OCI-LY1 (cell line): ENCODE results near the gene TIE1.

Experiments
- H2AFZ ChIP-seq: fragments of 200-600 bp; sonication (generic), shearing (Covaris generic); 2 replicates; pipeline ENCODE4 v1.6.0; 2014; ENCODE audit warnings: antibody characterized with exemption, mild to moderate bottlenecking, low read length
- H3F3A ChIP-seq: fragments of 200-600 bp; sonication (generic), shearing (Covaris generic); 2 replicates; pipeline ENCODE4 v1.6.0; 2014; ENCODE audit warnings: mild to moderate bottlenecking, antibody characterized with exemption, low read length, moderate library complexity; ENCODE audit not compliant: insufficient read depth
- H3K27ac ChIP-seq: fragments of 200-600 bp; sonication (generic); 2 replicates; pipeline ENCODE4 v1.5.1; 2014; ENCODE audit warnings: low read length, mixed run types, mild to moderate bottlenecking, low read depth; ENCODE audit not compliant: poor library complexity, severe bottlenecking
- H3K27me3 ChIP-seq: fragments of 200-600 bp; sonication (generic); 2 replicates; pipeline ENCODE4 v1.6.0; 2014; ENCODE audit warnings: antibody characterized with exemption, mild to moderate bottlenecking, low read length, moderate library complexity; ENCODE audit not compliant: insufficient read depth
- H3K36me3 ChIP-seq: fragments of 200-600 bp; sonication (generic); 2 replicates; pipeline ENCODE4 v1.6.1; 2014; ENCODE audit warnings: mild to moderate bottlenecking, antibody characterized with exemption, low read length, moderate library complexity, mixed read lengths; ENCODE audit not compliant: insufficient read depth
- H3K4me1 ChIP-seq: fragments of 200-600 bp; sonication (generic); 2 replicates; pipeline ENCODE4 v1.5.1; 2014; ENCODE audit warnings: mild to moderate bottlenecking, low read length, moderate library complexity; ENCODE audit not compliant: insufficient read depth, severe bottlenecking
- H3K4me2 ChIP-seq: fragments of 200-600 bp; sonication (generic), shearing (Covaris generic); 2 replicates; pipeline ENCODE4 v1.6.1; 2014; ENCODE audit warnings: low read length
- H3K4me3 ChIP-seq: fragments of 200-600 bp; sonication (generic); 2 replicates; pipeline ENCODE4 v1.5.1; 2014; ENCODE audit warnings: low read length, low read depth, mild to moderate bottlenecking, mixed read lengths; ENCODE audit not compliant: poor library complexity, severe bottlenecking
- H3K79me2 ChIP-seq: fragments of 200-600 bp; shearing (Covaris generic); 2 replicates; pipeline ENCODE4 v1.6.1; 2016; ENCODE audit warnings: mixed run types, low read length, mixed read lengths; ENCODE audit not compliant: insufficient read depth
- H3K9ac ChIP-seq: fragments of 200-600 bp; sonication (generic), shearing (Covaris generic); 2 replicates; pipeline ENCODE4 v1.6.1; 2014; ENCODE audit warnings: mild to moderate bottlenecking, low read length, mixed read lengths
- H3K9me2 ChIP-seq: fragments of 200-600 bp; sonication (generic), shearing (Covaris generic); 2 replicates; pipeline ENCODE4 v1.6.1; 2014; ENCODE audit warnings: low read depth, mild to moderate bottlenecking, low read length, mixed read lengths
- H3K9me3 ChIP-seq: fragments of 200-600 bp; shearing (Covaris generic); 2 replicates; pipeline ENCODE4 v1.6.1; 2014; ENCODE audit warnings: low read length, mixed read lengths
- H4K20me1 ChIP-seq: fragments of 200-600 bp; sonication (generic), shearing (Covaris generic); 2 replicates; pipeline ENCODE4 v1.6.0; 2016; ENCODE audit warnings: mild to moderate bottlenecking, low read length; ENCODE audit not compliant: insufficient read depth
- CTCF ChIP-seq: fragments of 200-600 bp; sonication (generic), shearing (Covaris generic); IDR thresholded peaks from 2 replicates; pipeline ENCODE4 v1.5.1; 2017; ENCODE audit warnings: mild to moderate bottlenecking, antibody characterized with exemption, low read length, moderate library complexity, mixed read lengths
- EZH2 ChIP-seq: fragments of 200-600 bp; sonication (generic), shearing (Covaris generic); IDR thresholded peaks from 2 replicates; pipeline ENCODE4 v1.8.0; 2017; ENCODE audit warnings: borderline replicate concordance, mixed run types, mild to moderate bottlenecking, antibody characterized with exemption, low read length, moderate library complexity, mixed read lengths

Gene TIE1

GRCh38 chr1:43327549-43328292 is 26.9 kb downstream of the TIE1 start:
- Histone ChIP-seq H3K9me2 (no peaks in the 10 kb centered on the region), H3K27ac (no peak overlapping the region), H2AFZ (no peak overlapping the region), H3K4me3 (no peak overlapping the region), H3K27me3 (no peaks in the 10 kb centered on the region; the same call in 1 of the 2 replicates), H3F3A (no peaks in the 10 kb centered on the region), H4K20me1 (no peaks in the 10 kb centered on the region), H3K9ac (no peak overlapping the region), H3K9me3 (peaks cover 5% of the 10 kb centered on the region; the same call in 1 of the 2 replicates), H3K36me3 (no peaks in the 10 kb centered on the region), H3K4me2 (no peak overlapping the region), H3K79me2 (no peaks in the 10 kb centered on the region), H3K4me1 (no peaks in the 10 kb centered on the region)
- TF ChIP-seq CTCF = no peak
- no peak for TF ChIP-seq EZH2

- peaks cover 5% of the 10 kb centered on the region; the same call in 1 of the 2 replicates for H3K9me3 ChIP-seq
- TF ChIP-seq CTCF = no peak
- H3K4me1 ChIP-seq = no peaks in the 10 kb centered on the region
- H3K4me3 ChIP-seq = no peak overlapping the region
- no peaks in the 10 kb centered on the region for H3K9me2 ChIP-seq
- no peaks in the 10 kb centered on the region for H3F3A ChIP-seq
- no peaks in the 10 kb centered on the region for H4K20me1 ChIP-seq
- no peaks in the 10 kb centered on the region for H3K79me2 ChIP-seq
- H3K27ac ChIP-seq = no peak overlapping the region
- no peak overlapping the region for H2AFZ ChIP-seq
- no peaks in the 10 kb centered on the region for H3K36me3 ChIP-seq
- H3K9ac ChIP-seq = no peak overlapping the region
- H3K27me3 ChIP-seq = no peaks in the 10 kb centered on the region; the same call in 1 of the 2 replicates
- H3K4me2 ChIP-seq = no peak overlapping the region
Measured at GRCh38 chr1:43329995-43330751, 29.4 kb downstream of the TIE1 start.

GRCh38 chr1:43331688-43332087 is 30.9 kb downstream of the TIE1 start:
- Histone ChIP-seq H3K4me1 (no peaks in the 10 kb centered on the region), H4K20me1 (no peaks in the 10 kb centered on the region), H3K27me3 (no peaks in the 10 kb centered on the region; the same call in 1 of the 2 replicates), H3K79me2 (no peaks in the 10 kb centered on the region), H3K4me2 (no peak overlapping the region), H3K4me3 (no peak overlapping the region), H3K9me2 (no peaks in the 10 kb centered on the region), H3K36me3 (no peaks in the 10 kb centered on the region), H3K27ac (no peak overlapping the region), H2AFZ (no peak overlapping the region), H3K9me3 (peaks cover 5% of the 10 kb centered on the region; the same call in 1 of the 2 replicates), H3K9ac (no peak overlapping the region), H3F3A (no peaks in the 10 kb centered on the region)
- TF ChIP-seq CTCF (no peak), EZH2 (no peak)
